ENCODE measurements around the gene MEF2A. TPM values are rescaled to one million over a fixed set of nuclear protein-coding genes. Genes with fewer than 3 reads are reported as not detected.

MEF2A gene
- total RNA-seq, 4 donors from 2014 or later = 71.9 to 126 (median 103) TPM

- no peak overlapping the region for H3K4me3 ChIP-seq (ENCODE audit: low read depth, poor library complexity, severe bottlenecking)
- DNase-seq (ENCODE audit: low spot score in 2 of 2) = no peak
- 79 to 82% methylated on average over 6 of the region's 6 CpGs for WGBS, 2 donors
- intact Hi-C loops (cut with DNase I; ENCODE audit: low total_unique reads) = no loop called here
- no peak for TF ChIP-seq POLR2A (IDR thresholded peaks at IDR 0.05)
- TF ChIP-seq CTCF (IDR thresholded peaks at IDR 0.05) = no peak
These were observed 48.3 kb downstream of the MEF2A start for GRCh38 chr15:99613887-99614647.

GRCh38 chr15:99614749-99615288 lies 49.0 kb downstream of the MEF2A start:
- DNase-seq (ENCODE audit: low spot score in 2 of 2) = no peak
- intact Hi-C loops (cut with DNase I; ENCODE audit: low total_unique reads) = no loop called here
- no peak for TF ChIP-seq POLR2A (IDR thresholded peaks at IDR 0.05)
- no peak for TF ChIP-seq CTCF (IDR thresholded peaks at IDR 0.05)
- no peak overlapping the region for H3K4me3 ChIP-seq (ENCODE audit: low read depth, poor library complexity, severe bottlenecking)
- 18 to 19% methylated on average over 1 of the region's 1 CpG for WGBS, 2 donors

GRCh38 chr15:99615460-99615859 lies 49.7 kb downstream of the MEF2A start:
- TF ChIP-seq CTCF (IDR thresholded peaks at IDR 0.05) (no peak), POLR2A (IDR thresholded peaks at IDR 0.05) (no peak)
- intact Hi-C loops (cut with DNase I; ENCODE audit: low total_unique reads) = no loop called here
- 83 to 93% methylated on average over 3 of the region's 3 CpGs for WGBS, 2 donors
- no peak for DNase-seq (ENCODE audit: low spot score in 2 of 2)
- no peak overlapping the region for H3K4me3 ChIP-seq (ENCODE audit: low read depth, poor library complexity, severe bottlenecking)

GRCh38 chr15:99616129-99616528 lies 50.3 kb downstream of the MEF2A start:
- no peak for TF ChIP-seq CTCF (IDR thresholded peaks at IDR 0.05)
- TF ChIP-seq POLR2A (IDR thresholded peaks at IDR 0.05) = no peak
- no peak for DNase-seq (ENCODE audit: low spot score in 2 of 2)
- intact Hi-C loops (cut with DNase I; ENCODE audit: low total_unique reads) = no loop called here
- H3K4me3 ChIP-seq (ENCODE audit: low read depth, poor library complexity, severe bottlenecking) = no peak overlapping the region
- 97% methylated on average over 2 of the region's 2 CpGs for WGBS, 2 donors

GRCh38 chr15:99616773-99617342 lies 51.1 kb downstream of the MEF2A start:
- WGBS, 2 donors = 57 to 65% methylated on average over 3 of the region's 3 CpGs
- intact Hi-C loops (cut with DNase I; ENCODE audit: low total_unique reads) = no loop called here
- DNase-seq (ENCODE audit: low spot score in 2 of 2) = no peak
- TF ChIP-seq POLR2A (IDR thresholded peaks at IDR 0.05) = no peak
- no peak for TF ChIP-seq CTCF (IDR thresholded peaks at IDR 0.05)
- H3K4me3 ChIP-seq (ENCODE audit: low read depth, poor library complexity, severe bottlenecking) = no peak overlapping the region

Data from lower leg skin (tissue), 4 donors.